HFFc6 (cell line): ENCODE data around the gene TEX22. TPM values are rescaled to one million over a fixed set of nuclear protein-coding genes. Genes with fewer than 3 reads are reported as not detected.

Experiments
- DNase-seq: peaks from one replicate; pipeline ENCODE4 v3.0.0-alpha.2; 2018
- H3K27ac Mint-ChIP-seq: 2 replicates; pipeline ENCODE4 v1.8.0; 2020; ENCODE audit warnings: mild to moderate bottlenecking, mixed read lengths
- H3K27me3 Mint-ChIP-seq: 2 replicates; pipeline ENCODE4 v1.8.0; 2021; ENCODE audit warnings: mild to moderate bottlenecking, moderate library complexity, mixed read lengths; ENCODE audit not compliant: insufficient read depth
- H3K36me3 Mint-ChIP-seq: 2 replicates; pipeline ENCODE4 v1.8.0; 2021; ENCODE audit warnings: low read depth, mixed read lengths
- H3K4me1 Mint-ChIP-seq: 2 replicates; pipeline ENCODE4 v1.8.0; 2020; ENCODE audit warnings: low read depth, mixed read lengths
- H3K4me3 Mint-ChIP-seq: 2 replicates; pipeline ENCODE4 v1.8.0; 2020; ENCODE audit warnings: mild to moderate bottlenecking, moderate library complexity, mixed read lengths
- H3K9me3 Mint-ChIP-seq: 2 replicates; pipeline ENCODE4 v1.8.0; 2020; ENCODE audit warnings: mild to moderate bottlenecking, mixed read lengths
- CTCF ChIP-seq: fragments of 200-600 bp; sonication (generic); IDR thresholded peaks from 2 replicates; pipeline ENCODE4 v1.5.0; 2021; ENCODE audit warnings: antibody characterized with exemption, mild to moderate bottlenecking
- total RNA-seq, 6 experiments: library from RNA; stranded (reverse); fragmentation: NEBNext Ultra II Directional; extraction: Animal tissue kit (Norgen Biotek cat#: 25700); gene quantifications; 2 replicates in 1 of 6; 3 replicates in 5 of 6; pipeline ENCODE4 v1.2.3, GENCODE V29; 2021

Gene TEX22
- total RNA-seq, 6 experiments from 2014 or later: 0.34 to 2.1 (median 0.76) TPM

GRCh38 chr14:105450864-105451720, 52.8 kb downstream of the TEX22 start:
- Mint-ChIP-seq H3K4me1 (no peaks in the 10 kb centered on the region), H3K27me3 (peaks cover 6% of the 10 kb centered on the region; the same call in 1 of the 2 replicates), H3K9me3 (no peaks in the 10 kb centered on the region), H3K36me3 (peaks cover 15% of the 10 kb centered on the region; the same call in 1 of the 2 replicates), H3K4me3 (no peak overlapping the region), H3K27ac (no peak overlapping the region)
- no peak for TF ChIP-seq CTCF
- DNase-seq: no peak

- H3K4me1 Mint-ChIP-seq: no peaks in the 10 kb centered on the region
These were observed 54.6 kb downstream of the TEX22 start for GRCh38 chr14:105452963-105453362.

GRCh38 chr14:105453847-105454246, 55.5 kb downstream of the TEX22 start:
- TF ChIP-seq CTCF: no peak
- H3K36me3 Mint-ChIP-seq: peaks cover 15% of the 10 kb centered on the region; the same call in 1 of the 2 replicates
- no peaks in the 10 kb centered on the region for H3K9me3 Mint-ChIP-seq
- no peak for DNase-seq
- no peak overlapping the region for H3K4me3 Mint-ChIP-seq
- no peak overlapping the region for H3K27ac Mint-ChIP-seq
- no peaks in the 10 kb centered on the region for H3K4me1 Mint-ChIP-seq
- peaks cover 4% of the 10 kb centered on the region; the same call in 1 of the 2 replicates for H3K27me3 Mint-ChIP-seq

More at GRCh38 chr14:105452963-105453362, 54.6 kb downstream of the TEX22 start:
- Mint-ChIP-seq H3K27me3 (peaks cover 4% of the 10 kb centered on the region; the same call in 1 of the 2 replicates), H3K36me3 (peaks cover 15% of the 10 kb centered on the region; the same call in 1 of the 2 replicates), H3K4me3 (no peak overlapping the region), H3K27ac (no peak overlapping the region), H3K9me3 (no peaks in the 10 kb centered on the region)
- DNase-seq: no peak
- no peak for TF ChIP-seq CTCF

- no peak for DNase-seq
- Mint-ChIP-seq H3K4me1 (no peaks in the 10 kb centered on the region), H3K27me3 (peaks cover 4% of the 10 kb centered on the region; the same call in 1 of the 2 replicates), H3K27ac (no peak overlapping the region), H3K9me3 (no peaks in the 10 kb centered on the region), H3K36me3 (peaks cover 15% of the 10 kb centered on the region; the same call in 1 of the 2 replicates), H3K4me3 (no peak overlapping the region)
- no peak for TF ChIP-seq CTCF
These were observed 56.8 kb downstream of the TEX22 start for GRCh38 chr14:105455086-105455640.

GRCh38 chr14:105455766-105456660, 57.7 kb downstream of the TEX22 start:
- Mint-ChIP-seq H3K27ac (no peak overlapping the region), H3K36me3 (peaks cover 15% of the 10 kb centered on the region; the same call in 1 of the 2 replicates), H3K4me3 (no peak overlapping the region), H3K27me3 (peaks cover 4% of the 10 kb centered on the region; the same call in 1 of the 2 replicates), H3K9me3 (no peaks in the 10 kb centered on the region), H3K4me1 (no peaks in the 10 kb centered on the region)
- no peak for TF ChIP-seq CTCF
- DNase-seq: no peak
